UCSD-AML1 (cell line): ENCODE data around the gene CHKB.
"Not testable (repeated sequence)": the region's sequence is repeated elsewhere in the genome, so short reads cannot be mapped to it uniquely, and the experiment has no call there.

ENCODE experiments used
- DNase-seq: peaks from one replicate; lab custom pipeline; 2025; ENCODE audit not compliant: unreplicated experiment; lab: John Stamatoyannopoulos, UW

The CHKB gene

DNA sequence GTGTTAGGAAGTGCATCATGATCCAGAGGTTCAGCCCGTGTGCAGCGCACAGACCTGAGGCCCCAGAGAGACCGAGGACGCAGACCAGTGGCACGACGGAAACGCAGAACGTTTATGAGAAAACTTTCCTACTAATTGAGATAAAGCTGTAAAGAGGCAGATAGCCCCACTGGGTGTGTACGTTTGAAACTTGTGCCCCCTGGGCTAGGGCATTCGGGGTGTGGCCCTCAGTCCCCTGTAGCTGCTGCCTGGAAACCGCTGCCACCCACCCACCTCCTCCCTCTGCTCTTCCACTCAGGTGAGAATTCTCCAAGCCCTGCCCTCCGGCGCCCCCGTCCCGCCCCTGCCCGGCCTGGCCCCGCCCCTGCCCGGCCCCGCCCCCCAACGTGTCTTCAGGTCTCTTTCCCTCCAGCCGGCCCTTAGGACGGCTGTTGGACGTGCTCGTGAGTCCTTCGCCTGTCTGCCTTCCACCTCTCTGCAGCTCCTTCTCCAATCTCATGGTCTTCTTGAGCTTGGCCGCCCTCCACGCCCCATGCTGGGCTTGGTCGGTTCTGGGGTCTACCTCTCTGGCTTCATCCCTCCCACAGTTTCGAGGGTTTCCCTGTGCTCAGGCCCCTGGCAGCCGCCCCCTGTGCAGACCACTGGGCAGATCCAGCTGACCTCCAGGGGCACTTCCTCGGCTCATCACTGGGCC lies 30.0 kb upstream of the CHKB start:
- no peak for DNase-seq

GRCh38 chr22:50612168-50612527 lies 29.5 kb upstream of the CHKB start:
- no peak for DNase-seq

GRCh38 chr22:50611341-50612060 lies 28.9 kb upstream of the CHKB start:
- DNase-seq, result no peak

DNA sequence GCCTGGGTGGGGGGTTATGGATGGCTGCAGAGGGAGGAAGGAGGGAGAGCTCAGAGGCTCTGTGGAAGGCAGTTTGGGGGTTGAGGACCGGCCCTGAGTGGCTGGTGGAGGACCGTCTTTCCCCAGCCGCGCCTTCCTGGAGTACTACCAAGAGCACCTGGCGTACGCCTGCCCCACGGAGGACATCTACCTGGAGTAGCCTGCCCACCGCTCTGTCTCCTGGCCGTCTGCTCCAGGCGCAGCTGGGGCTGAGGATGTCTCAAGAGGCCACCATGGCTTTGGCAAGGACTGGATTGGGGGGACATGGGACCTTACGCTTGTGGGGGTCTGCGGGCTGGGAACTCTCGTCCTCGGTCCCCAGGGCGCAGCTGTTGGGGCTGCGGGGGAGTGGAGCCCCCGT lies 27.9 kb upstream of the CHKB start:
- no peak for DNase-seq

DNA sequence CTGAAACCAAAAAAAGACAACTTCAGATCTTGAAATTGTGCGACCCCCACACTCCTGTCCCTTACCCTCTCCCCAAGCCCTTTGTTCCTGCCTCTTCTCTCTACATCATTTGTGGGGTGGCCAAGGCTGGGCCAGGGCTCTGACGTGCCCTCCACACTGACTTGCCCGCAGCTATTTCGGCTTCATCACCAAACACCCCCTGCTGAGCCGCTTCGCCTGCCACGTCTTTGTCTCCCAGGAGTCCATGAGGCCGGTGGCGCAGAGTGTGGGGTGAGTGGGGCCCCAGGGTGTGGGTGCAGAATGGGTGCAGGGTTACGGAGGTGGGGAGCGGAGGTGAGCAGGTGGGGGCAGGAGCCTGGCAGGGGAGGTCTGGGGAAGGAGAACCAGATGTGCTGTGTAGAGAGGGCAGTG lies 27.4 kb upstream of the CHKB start:
- DNase-seq, result no peak

GRCh38 chr22:50609599-50609998 lies 26.9 kb upstream of the CHKB start:
- no peak for DNase-seq

- DNase-seq, result no peak
Observed at GRCh38 chr22:50608996-50609395, 26.3 kb upstream of the CHKB start.

DNA sequence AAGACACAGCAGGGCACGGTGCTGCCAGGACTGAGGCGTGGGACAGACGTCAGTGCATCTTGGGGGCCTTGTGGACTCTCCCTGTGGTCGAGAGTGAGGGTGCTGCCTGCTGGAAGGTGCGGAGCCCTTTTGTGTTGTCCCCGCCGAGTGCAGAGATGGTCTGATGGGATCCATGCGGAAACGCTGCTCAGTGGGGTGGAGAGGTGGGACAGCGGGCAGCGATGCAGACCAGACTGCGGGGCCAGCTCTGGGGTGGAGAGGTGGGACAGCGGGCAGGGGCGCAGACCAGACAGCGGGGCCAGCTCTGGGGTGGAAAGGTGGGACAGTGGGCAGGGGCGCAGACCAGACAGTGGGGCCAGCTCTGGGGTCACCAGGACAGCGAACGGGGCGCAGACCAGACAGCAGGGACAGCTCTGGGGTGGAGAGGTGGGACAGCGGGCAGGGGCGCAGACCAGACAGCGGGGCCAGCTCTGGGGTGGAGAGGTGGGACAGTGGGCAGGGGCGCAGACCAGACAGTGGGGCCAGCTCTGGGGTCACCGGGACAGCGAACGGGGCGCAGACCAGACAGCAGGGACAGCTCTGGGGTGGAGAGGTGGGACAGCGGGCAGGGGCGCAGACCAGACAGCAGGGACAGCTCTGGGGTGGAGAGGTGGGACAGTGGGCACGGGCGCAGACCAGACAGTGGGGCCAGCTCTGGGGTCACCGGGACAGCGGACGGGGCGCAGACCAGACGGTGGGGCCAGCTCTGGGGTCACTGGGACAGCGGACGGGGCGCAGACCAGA lies 25.6 kb upstream of the CHKB start:
- DNase-seq, result not testable (repeated sequence)

GRCh38 chr22:50607659-50608020 lies 25.0 kb upstream of the CHKB start:
- no peak for DNase-seq

- no peak for DNase-seq
Observed at GRCh38 chr22:50606946-50607658, 24.5 kb upstream of the CHKB start.

- peak; percentile 36 for DNase-seq
Observed at GRCh38 chr22:50606165-50606945, 23.7 kb upstream of the CHKB start.

GRCh38 chr22:50605613-50606074 lies 23.0 kb upstream of the CHKB start:
- DNase-seq, result no peak

DNA sequence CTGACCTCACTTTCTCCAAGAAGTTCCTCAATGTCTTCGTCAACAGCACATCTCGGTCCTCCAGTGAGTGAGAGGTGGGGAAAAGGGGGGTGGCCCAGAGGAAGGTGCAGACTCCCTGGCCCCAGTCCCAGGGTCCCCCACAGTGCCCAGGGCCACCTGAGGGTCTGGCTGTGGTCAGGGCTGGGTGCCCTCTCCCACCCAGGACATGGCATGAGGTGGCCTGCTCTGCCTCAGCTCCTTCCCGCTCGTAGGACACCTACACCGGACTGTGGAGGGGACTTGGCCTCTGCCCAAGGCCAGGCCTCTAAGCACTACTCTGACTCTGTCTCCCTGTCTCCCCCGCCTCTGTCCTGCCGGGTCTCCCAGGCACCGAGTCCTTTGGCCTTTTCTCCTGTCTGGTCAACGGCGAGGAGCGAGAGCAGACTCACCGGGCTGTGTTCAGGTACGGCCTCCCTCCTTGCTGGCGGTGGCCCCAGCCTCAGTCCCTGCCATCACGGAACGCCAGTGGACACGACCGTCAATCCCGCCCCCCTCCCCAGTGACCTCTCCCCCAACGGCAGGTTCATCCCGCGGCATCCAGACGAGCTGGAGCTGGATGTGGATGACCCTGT lies 22.5 kb upstream of the CHKB start:
- no peak for DNase-seq

- DNase-seq, result no peak
Observed at GRCh38 chr22:50604256-50605001, 21.8 kb upstream of the CHKB start.

DNA sequence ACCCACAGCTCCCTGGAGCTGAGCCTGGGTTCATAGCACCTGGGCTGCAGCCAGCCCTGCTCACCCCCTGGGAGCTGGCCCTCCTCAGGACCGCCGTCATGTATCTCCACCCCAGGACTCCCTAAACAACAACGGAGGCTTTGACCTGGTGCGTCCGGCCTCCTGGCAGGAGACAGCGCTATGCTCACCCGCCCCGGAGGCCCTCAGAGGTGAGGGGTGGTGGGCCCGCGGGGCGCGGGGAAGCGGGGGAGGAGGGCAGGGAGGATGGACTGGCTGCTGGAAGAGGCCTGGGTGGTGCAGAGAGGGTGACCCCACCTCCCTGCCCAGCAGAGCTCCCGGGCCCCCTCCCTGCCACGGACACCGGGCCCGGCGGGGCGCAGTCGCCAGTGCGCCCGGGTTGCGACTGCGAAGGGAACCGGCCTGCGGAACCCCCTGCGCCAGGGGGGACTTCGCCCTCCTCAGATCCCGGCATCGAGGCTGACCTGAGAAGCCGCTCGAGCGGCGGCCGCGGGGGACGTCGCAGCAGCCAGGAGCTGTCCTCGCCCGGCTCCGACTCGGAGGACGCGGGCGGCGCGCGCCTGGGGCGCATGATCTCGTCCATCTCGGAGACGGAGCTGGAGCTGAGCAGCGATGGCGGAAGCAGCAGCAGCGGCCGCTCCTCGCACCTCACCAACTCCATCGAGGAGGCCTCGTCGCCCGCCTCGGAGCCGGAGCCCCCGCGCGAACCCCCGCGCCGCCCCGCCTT lies 21.0 kb upstream of the CHKB start:
- DNase-seq, result no peak

- no peak for DNase-seq
Observed at GRCh38 chr22:50602338-50602700, 19.7 kb upstream of the CHKB start.

DNA sequence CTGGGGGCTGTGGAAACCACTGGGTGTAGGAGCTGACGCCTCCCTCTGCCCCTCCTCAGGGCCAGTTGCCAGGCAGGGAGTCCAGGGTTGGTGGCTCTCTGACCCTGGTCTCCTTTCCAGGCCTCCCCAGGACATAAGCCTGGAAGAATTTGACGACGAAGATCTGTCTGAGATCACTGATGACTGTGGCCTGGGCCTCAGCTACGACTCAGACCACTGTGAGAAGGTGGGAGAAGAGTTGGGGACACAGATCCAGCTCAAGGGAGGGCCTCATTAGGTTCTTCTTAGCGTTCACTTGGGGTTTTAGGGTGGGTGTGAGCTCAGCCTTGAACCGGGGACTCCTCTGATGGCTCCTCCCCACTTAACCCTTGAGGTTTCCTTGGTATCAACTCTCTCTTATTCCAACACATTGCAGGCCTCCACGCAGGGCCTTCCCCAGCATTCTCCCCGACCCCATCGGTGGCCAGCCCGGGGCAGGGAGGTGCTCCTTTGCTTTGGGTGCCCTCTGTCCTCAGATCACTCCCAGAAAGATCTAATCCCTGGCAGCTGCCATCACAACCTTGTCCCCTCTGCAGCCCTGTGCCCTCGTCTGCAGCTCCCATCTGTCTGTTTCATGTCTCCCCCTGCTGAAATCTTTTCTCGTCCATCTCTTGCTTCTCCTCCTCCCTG lies 19.2 kb upstream of the CHKB start:
- DNase-seq, result no peak

DNA sequence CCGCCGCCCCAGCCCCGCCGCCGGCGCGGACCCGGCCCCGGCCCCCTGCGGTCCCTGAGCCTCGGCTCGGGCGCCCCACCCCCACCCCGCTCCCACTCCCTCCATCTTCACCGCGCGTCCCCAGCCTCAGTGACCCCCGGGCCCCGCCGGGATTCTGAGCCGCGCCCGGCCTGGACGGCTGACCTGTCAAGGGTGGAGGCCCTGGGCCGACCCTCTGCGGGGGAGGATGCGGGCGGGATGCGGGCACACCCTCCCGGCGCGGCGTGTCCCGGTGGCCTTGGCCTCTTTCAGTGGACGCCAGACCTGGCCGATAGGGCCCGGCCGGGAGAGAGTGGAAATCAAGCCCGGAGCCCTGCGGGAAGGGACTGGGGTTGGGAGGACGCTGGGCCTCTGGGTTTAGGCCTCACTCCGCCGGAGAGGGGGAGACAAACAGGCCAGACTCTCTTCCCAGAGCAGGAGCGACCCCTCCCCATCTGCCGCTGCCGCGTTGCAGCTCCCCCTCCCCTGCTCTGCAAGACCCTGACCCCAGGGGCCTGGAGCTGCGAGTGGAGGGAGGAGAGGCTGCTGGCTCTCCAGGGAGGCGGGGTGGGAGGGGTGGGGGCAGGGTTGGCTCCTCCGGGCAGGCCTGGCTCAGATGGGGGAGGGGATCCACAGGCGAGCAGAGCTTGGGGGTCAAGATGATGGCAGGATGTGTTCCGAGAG lies 18.5 kb upstream of the CHKB start:
- DNase-seq, result no peak
